GM23338 (cell line): Measurements from ENCODE around the gene PDCD2L. TPM values are rescaled to one million over a fixed set of nuclear protein-coding genes. Genes with fewer than 3 reads are reported as not detected.

Source experiments
- ATAC-seq: fragments of 200-7000 bp; cut with Tn5 transposase; 3 replicates; pipeline ENCODE4 v1.9.1; 2020
- DNase-seq: peaks from one replicate; pipeline ENCODE4 v3.0.0-alpha.2; 2015; ENCODE audit warnings: low spot score
- H2AFZ ChIP-seq: fragments of 200-600 bp; sonication (generic); 2 replicates; pipeline ENCODE4 v1.8.0; 2016; ENCODE audit warnings: antibody characterized with exemption, mild to moderate bottlenecking, moderate library complexity
- H3F3A ChIP-seq: fragments of 200-600 bp; sonication (generic); replicated peaks from 2 replicates; pipeline ENCODE4 v1.8.0; 2017; ENCODE audit warnings: antibody characterized with exemption, mixed run types, low read depth
- H3K27ac ChIP-seq: fragments of 200-600 bp; sonication (generic); 2 replicates; pipeline ENCODE4 v1.6.1; 2016; ENCODE audit warnings: low read depth
- H3K27me3 ChIP-seq: fragments of 200-600 bp; sonication (generic); 2 replicates; pipeline ENCODE4 v1.8.0; 2016; ENCODE audit warnings: mild to moderate bottlenecking, mixed run types, moderate library complexity; ENCODE audit not compliant: insufficient read depth
- H3K36me3 ChIP-seq: fragments of 200-600 bp; sonication (generic); 2 replicates; pipeline ENCODE4 v1.8.0; 2016; ENCODE audit warnings: mild to moderate bottlenecking; ENCODE audit not compliant: insufficient read depth
- H3K4me1 ChIP-seq: fragments of 200-600 bp; sonication (generic); 2 replicates; pipeline ENCODE4 v1.8.0; 2016; ENCODE audit warnings: mild to moderate bottlenecking, moderate library complexity; ENCODE audit not compliant: insufficient read depth
- H3K4me2 ChIP-seq: fragments of 200-600 bp; sonication (generic); 2 replicates; pipeline ENCODE4 v1.7.1; 2017; ENCODE audit warnings: mixed run types
- H3K4me3 ChIP-seq: fragments of 200-600 bp; sonication (generic); 2 replicates; pipeline ENCODE4 v1.6.1; 2016; ENCODE audit warnings: mixed run types
- H3K79me2 ChIP-seq: fragments of 200-600 bp; sonication (generic); replicated peaks from 2 replicates; pipeline ENCODE4 v1.8.0; 2017; ENCODE audit warnings: mild to moderate bottlenecking; ENCODE audit not compliant: insufficient read depth
- H3K9me2 ChIP-seq: fragments of 200-600 bp; sonication (generic); 2 replicates; pipeline ENCODE4 v1.8.0; 2017; ENCODE audit not compliant: insufficient read depth
- H4K20me1 ChIP-seq: fragments of 200-600 bp; sonication (generic); replicated peaks from 2 replicates; pipeline ENCODE4 v1.8.0; 2017; ENCODE audit warnings: mild to moderate bottlenecking; ENCODE audit not compliant: insufficient read depth
- H3K27ac Mint-ChIP-seq: 2 replicates; pipeline ENCODE4 v1.8.0; 2020; ENCODE audit warnings: inconsistent platforms, mild to moderate bottlenecking, moderate library complexity, mixed read lengths
- H3K27me3 Mint-ChIP-seq: 3 replicates; pipeline ENCODE4 v1.8.0; 2022; ENCODE audit warnings: low read depth, mild to moderate bottlenecking, moderate library complexity, mixed read lengths, inconsistent platforms; ENCODE audit not compliant: insufficient read depth, poor library complexity
- H3K36me3 Mint-ChIP-seq: 3 replicates; pipeline ENCODE4 v1.8.0; 2021; ENCODE audit warnings: low read depth, mild to moderate bottlenecking, inconsistent platforms, moderate library complexity, mixed read lengths
- H3K4me1 Mint-ChIP-seq: 3 replicates; pipeline ENCODE4 v1.8.0; 2020; ENCODE audit warnings: mild to moderate bottlenecking, inconsistent platforms, mixed read lengths
- H3K4me3 Mint-ChIP-seq: 3 replicates; pipeline ENCODE4 v1.8.0; 2021; ENCODE audit warnings: moderate library complexity, mild to moderate bottlenecking, inconsistent platforms, mixed read lengths
- H3K9me3 Mint-ChIP-seq: 3 replicates; pipeline ENCODE4 v1.8.0; 2020; ENCODE audit warnings: moderate library complexity, mild to moderate bottlenecking, inconsistent platforms, mixed read lengths
- CTCF ChIP-seq, 2 experiments: fragments of 200-600 bp in 1 of 2; sonication (generic) in 1 of 2; conservative IDR thresholded peaks; 2 replicates each; pipeline versions ENCODE4 v1.5.1 to v1.6.1; 2016 to 2017; ENCODE audit warnings: antibody characterized with exemption in 2 of 2, low read depth in 2 of 2, mild to moderate bottlenecking in 2 of 2, moderate library complexity in 1 of 2
- ETS1 ChIP-seq: IDR thresholded peaks from 2 replicates; pipeline ENCODE4 v1.6.1; 2016; ENCODE audit warnings: antibody characterized with exemption
- EZH2phosphoT487 ChIP-seq: fragments of 200-600 bp; sonication (generic); IDR thresholded peaks from one replicate; pipeline ENCODE4 v1.8.1; 2018; ENCODE audit warnings: antibody characterized with exemption; ENCODE audit not compliant: unreplicated experiment
- JUNB ChIP-seq: IDR thresholded peaks from one replicate; pipeline ENCODE4 v1.6.1; 2016; ENCODE audit warnings: antibody characterized with exemption; ENCODE audit not compliant: unreplicated experiment
- NANOG ChIP-seq: IDR thresholded peaks from 2 replicates; pipeline ENCODE4 v1.6.1; 2016; ENCODE audit warnings: antibody characterized with exemption, borderline replicate concordance
- POLR2AphosphoS5 ChIP-seq: IDR thresholded peaks from 2 replicates; pipeline ENCODE4 v1.6.1; 2016; ENCODE audit warnings: antibody characterized with exemption, low read depth
- REST ChIP-seq: IDR thresholded peaks from one replicate; pipeline ENCODE4 v1.6.1; 2018; ENCODE audit warnings: antibody characterized with exemption; ENCODE audit not compliant: unreplicated experiment
- STAT1 ChIP-seq: IDR thresholded peaks from one replicate; pipeline ENCODE4 v1.6.1; 2016; ENCODE audit warnings: antibody characterized with exemption; ENCODE audit not compliant: unreplicated experiment
- ZNF331 ChIP-seq: fragments of 250-450 bp; sonication (Bioruptor Pico); IDR thresholded peaks from 2 replicates; pipeline ENCODE4 v1.5.0; 2020; ENCODE audit warnings: low read depth, mild to moderate bottlenecking, moderate library complexity
- ZNF462 ChIP-seq: fragments of 250-450 bp; sonication (Bioruptor Pico); IDR thresholded peaks from 2 replicates; pipeline ENCODE4 v1.5.0; 2020; ENCODE audit warnings: mild to moderate bottlenecking, moderate library complexity
- polyA plus RNA-seq: library from polyadenylated mRNA; unstranded; fragments of >200 nt; fragmentation: Nextera tagmentation; extraction: Ambion mirVana; gene quantifications from 2 replicates; pipeline ENCODE4 v1.2.1, GENCODE V29; 2016
- total RNA-seq: library from RNA; depleted of rRNA; stranded (reverse); fragments of >200 nt; shearing (Covaris generic); gene quantifications from 2 replicates; pipeline ENCODE4 v1.2.3, GENCODE V29; 2014

PDCD2L gene
- total and polyA plus RNA-seq, 2 experiments from 2014 or later, result 61.3 to 67.2 TPM

- ATAC-seq, result no peak
- Histone ChIP-seq H2AFZ (no peak overlapping the region), H3K4me2 (no peak overlapping the region), H4K20me1 (no peaks in the 10 kb centered on the region; the same call in none of the 2 replicates), H3K9me2 (no peaks in the 10 kb centered on the region), H3K27ac (no peak overlapping the region), H3K36me3 (peaks cover 33% of the 10 kb centered on the region), H3K4me1 (no peaks in the 10 kb centered on the region), H3K79me2 (no peaks in the 10 kb centered on the region), H3F3A (no peaks in the 10 kb centered on the region), H3K4me3 (no peak overlapping the region), H3K27me3 (no peaks in the 10 kb centered on the region)
- peaks cover 88% of the 10 kb centered on the region for H3K36me3 Mint-ChIP-seq
- H3K27me3 Mint-ChIP-seq, result peaks cover 4% of the 10 kb centered on the region
- no peaks in the 10 kb centered on the region for H3K4me1 Mint-ChIP-seq
- no peak overlapping the region for H3K4me3 Mint-ChIP-seq
- TF ChIP-seq STAT1, result no peak
- TF ChIP-seq JUNB, result no peak
- no peak for TF ChIP-seq REST
- no peak for TF ChIP-seq ZNF331 (CRISPR knock-in tag)
- TF ChIP-seq CTCF (conservative IDR thresholded peaks at IDR 0.05; ENCODE audit: low read depth in 2 of 2), result no peak
- no peak for TF ChIP-seq POLR2AphosphoS5
- TF ChIP-seq EZH2phosphoT487, result no peak
- TF ChIP-seq NANOG, result no peak
- no peak for TF ChIP-seq ZNF462
- TF ChIP-seq ETS1, result no peak
- H3K9me3 Mint-ChIP-seq, result no peaks in the 10 kb centered on the region
- no peak overlapping the region for H3K27ac Mint-ChIP-seq
- DNase-seq, result no peak
Measured at GRCh38 chr19:34382471-34382870, 21.7 kb upstream of the PDCD2L start.
